ENCODE measurements around the gene MAPKBP1.

MAPKBP1 gene

GRCh38 chr15:41849204-41849603 is 74.9 kb downstream of the MAPKBP1 start:
- no peak for DNase-seq

GRCh38 chr15:41849861-41850260 is 75.6 kb downstream of the MAPKBP1 start:
- no peak for DNase-seq

GRCh38 chr15:41850482-41851166 is 76.3 kb downstream of the MAPKBP1 start:
- no peak for DNase-seq

- DNase-seq: no peak
These were observed 76.9 kb downstream of the MAPKBP1 start for GRCh38 chr15:41851167-41851523.

GRCh38 chr15:41851755-41852370 is 77.6 kb downstream of the MAPKBP1 start:
- no peak for DNase-seq

GRCh38 chr15:41852736-41853590 is 78.7 kb downstream of the MAPKBP1 start:
- DNase-seq: no peak

GRCh38 chr15:41853831-41854230 is 79.5 kb downstream of the MAPKBP1 start:
- no peak for DNase-seq

GRCh38 chr15:41854443-41854842 is 80.2 kb downstream of the MAPKBP1 start:
- no peak for DNase-seq

- no peak for DNase-seq
These were observed 81.1 kb downstream of the MAPKBP1 start for GRCh38 chr15:41855261-41855961.

- no peak for DNase-seq
These were observed 82.0 kb downstream of the MAPKBP1 start for GRCh38 chr15:41856262-41856661.

GRCh38 chr15:41856716-41857115 is 82.4 kb downstream of the MAPKBP1 start:
- DNase-seq: no peak

- no peak for DNase-seq
These were observed 83.0 kb downstream of the MAPKBP1 start for GRCh38 chr15:41857316-41857715.

- no peak for DNase-seq
These were observed 84.5 kb downstream of the MAPKBP1 start for GRCh38 chr15:41858756-41859155.

- DNase-seq: no peak
These were observed 86.0 kb downstream of the MAPKBP1 start for GRCh38 chr15:41860049-41860828.

- no peak for DNase-seq
These were observed 87.6 kb downstream of the MAPKBP1 start for GRCh38 chr15:41861736-41862356.

- DNase-seq: no peak
These were observed 88.3 kb downstream of the MAPKBP1 start for GRCh38 chr15:41862515-41863116.

- no peak for DNase-seq
These were observed 91.3 kb downstream of the MAPKBP1 start for GRCh38 chr15:41865490-41866055.

- no peak for DNase-seq
These were observed 92.0 kb downstream of the MAPKBP1 start for GRCh38 chr15:41866263-41866703.

- no peak for DNase-seq
These were observed 92.7 kb downstream of the MAPKBP1 start for GRCh38 chr15:41866872-41867579.

- no peak for DNase-seq
These were observed 94.0 kb downstream of the MAPKBP1 start for GRCh38 chr15:41868321-41868720.

Measured in cerebellar nuclear complex (tissue), 1 donor.